ENCODE results near the gene MYO5B.
A peak's percentile ranks its signal among the peaks of the same experiment; 100 is the strongest.

The MYO5B gene

GRCh38 chr18:50143294-50143693, 51.7 kb downstream of the MYO5B start:
- DNase-seq: no peak

GRCh38 chr18:50142441-50143120, 52.4 kb downstream of the MYO5B start:
- DNase-seq: no peak

GRCh38 chr18:50138181-50139064, 56.5 kb downstream of the MYO5B start:
- DNase-seq: no peak

GRCh38 chr18:50135903-50136302, 59.0 kb downstream of the MYO5B start:
- no peak for DNase-seq

GRCh38 chr18:50133526-50133925, 61.4 kb downstream of the MYO5B start:
- DNase-seq: no peak

- DNase-seq: no peak
Observed at GRCh38 chr18:50131591-50131990, 63.4 kb downstream of the MYO5B start.

- DNase-seq: no peak
Observed at GRCh38 chr18:50128506-50129271, 66.3 kb downstream of the MYO5B start.

- DNase-seq: no peak
Observed at GRCh38 chr18:50127516-50128210, 67.3 kb downstream of the MYO5B start.

- no peak for DNase-seq
Observed at GRCh38 chr18:50126471-50126870, 68.5 kb downstream of the MYO5B start.

- DNase-seq: no peak
Observed at GRCh38 chr18:50125456-50125855, 69.5 kb downstream of the MYO5B start.

GRCh38 chr18:50119296-50119695, 75.7 kb downstream of the MYO5B start:
- no peak for DNase-seq

GRCh38 chr18:50117863-50118262, 77.1 kb downstream of the MYO5B start:
- DNase-seq: no peak

GRCh38 chr18:50115095-50115494, 79.9 kb downstream of the MYO5B start:
- DNase-seq: no peak

GRCh38 chr18:50114448-50114847, 80.5 kb downstream of the MYO5B start:
- no peak for DNase-seq

- DNase-seq: no peak
Observed at GRCh38 chr18:50113726-50114125, 81.2 kb downstream of the MYO5B start.

- no peak for DNase-seq
Observed at GRCh38 chr18:50111398-50111797, 83.5 kb downstream of the MYO5B start.

- DNase-seq: no peak
Observed at GRCh38 chr18:50107468-50107977, 87.4 kb downstream of the MYO5B start.

GRCh38 chr18:50105027-50105426, 89.9 kb downstream of the MYO5B start:
- DNase-seq: no peak

GRCh38 chr18:50104421-50104820, 90.5 kb downstream of the MYO5B start:
- DNase-seq: no peak

GRCh38 chr18:50099725-50100407, 95.1 kb downstream of the MYO5B start:
- DNase-seq: peak; percentile 24

GRCh38 chr18:50097702-50098101, 97.2 kb downstream of the MYO5B start:
- DNase-seq: peak; percentile 47

Measured in NCI-H2029 (cell line).